GM23338 (cell line): Measurements from ENCODE around the gene CRADD. TPM values are rescaled to one million over a fixed set of nuclear protein-coding genes. Genes with fewer than 3 reads are reported as not detected.

Experiments
- ATAC-seq: fragments of 200-7000 bp; cut with Tn5 transposase; 3 replicates; pipeline ENCODE4 v1.9.1; 2020
- DNase-seq: peaks from one replicate; pipeline ENCODE4 v3.0.0-alpha.2; 2015; ENCODE audit warnings: low spot score
- H2AFZ ChIP-seq: fragments of 200-600 bp; sonication (generic); 2 replicates; pipeline ENCODE4 v1.8.0; 2016; ENCODE audit warnings: antibody characterized with exemption, mild to moderate bottlenecking, moderate library complexity
- H3F3A ChIP-seq: fragments of 200-600 bp; sonication (generic); replicated peaks from 2 replicates; pipeline ENCODE4 v1.8.0; 2017; ENCODE audit warnings: antibody characterized with exemption, mixed run types, low read depth
- H3K27ac ChIP-seq: fragments of 200-600 bp; sonication (generic); 2 replicates; pipeline ENCODE4 v1.6.1; 2016; ENCODE audit warnings: low read depth
- H3K27me3 ChIP-seq: fragments of 200-600 bp; sonication (generic); 2 replicates; pipeline ENCODE4 v1.8.0; 2016; ENCODE audit warnings: mild to moderate bottlenecking, mixed run types, moderate library complexity; ENCODE audit not compliant: insufficient read depth
- H3K36me3 ChIP-seq: fragments of 200-600 bp; sonication (generic); 2 replicates; pipeline ENCODE4 v1.8.0; 2016; ENCODE audit warnings: mild to moderate bottlenecking; ENCODE audit not compliant: insufficient read depth
- H3K4me1 ChIP-seq: fragments of 200-600 bp; sonication (generic); 2 replicates; pipeline ENCODE4 v1.8.0; 2016; ENCODE audit warnings: mild to moderate bottlenecking, moderate library complexity; ENCODE audit not compliant: insufficient read depth
- H3K4me2 ChIP-seq: fragments of 200-600 bp; sonication (generic); 2 replicates; pipeline ENCODE4 v1.7.1; 2017; ENCODE audit warnings: mixed run types
- H3K4me3 ChIP-seq: fragments of 200-600 bp; sonication (generic); 2 replicates; pipeline ENCODE4 v1.6.1; 2016; ENCODE audit warnings: mixed run types
- H3K79me2 ChIP-seq: fragments of 200-600 bp; sonication (generic); replicated peaks from 2 replicates; pipeline ENCODE4 v1.8.0; 2017; ENCODE audit warnings: mild to moderate bottlenecking; ENCODE audit not compliant: insufficient read depth
- H3K9me2 ChIP-seq: fragments of 200-600 bp; sonication (generic); 2 replicates; pipeline ENCODE4 v1.8.0; 2017; ENCODE audit not compliant: insufficient read depth
- H4K20me1 ChIP-seq: fragments of 200-600 bp; sonication (generic); replicated peaks from 2 replicates; pipeline ENCODE4 v1.8.0; 2017; ENCODE audit warnings: mild to moderate bottlenecking; ENCODE audit not compliant: insufficient read depth
- H3K27ac Mint-ChIP-seq: 2 replicates; pipeline ENCODE4 v1.8.0; 2020; ENCODE audit warnings: inconsistent platforms, mild to moderate bottlenecking, moderate library complexity, mixed read lengths
- H3K27me3 Mint-ChIP-seq: 3 replicates; pipeline ENCODE4 v1.8.0; 2022; ENCODE audit warnings: low read depth, mild to moderate bottlenecking, moderate library complexity, mixed read lengths, inconsistent platforms; ENCODE audit not compliant: insufficient read depth, poor library complexity
- H3K36me3 Mint-ChIP-seq: 3 replicates; pipeline ENCODE4 v1.8.0; 2021; ENCODE audit warnings: low read depth, mild to moderate bottlenecking, inconsistent platforms, moderate library complexity, mixed read lengths
- H3K4me1 Mint-ChIP-seq: 3 replicates; pipeline ENCODE4 v1.8.0; 2020; ENCODE audit warnings: mild to moderate bottlenecking, inconsistent platforms, mixed read lengths
- H3K4me3 Mint-ChIP-seq: 3 replicates; pipeline ENCODE4 v1.8.0; 2021; ENCODE audit warnings: moderate library complexity, mild to moderate bottlenecking, inconsistent platforms, mixed read lengths
- H3K9me3 Mint-ChIP-seq: 3 replicates; pipeline ENCODE4 v1.8.0; 2020; ENCODE audit warnings: moderate library complexity, mild to moderate bottlenecking, inconsistent platforms, mixed read lengths
- CREB1 ChIP-seq: fragments of 250-450 bp; sonication (Bioruptor Pico); IDR thresholded peaks from 2 replicates; pipeline ENCODE4 v1.5.0; 2020; ENCODE audit warnings: low read depth, mild to moderate bottlenecking, moderate library complexity
- CTCF ChIP-seq, 2 experiments: fragments of 200-600 bp in 1 of 2; sonication (generic) in 1 of 2; conservative IDR thresholded peaks; 2 replicates each; pipeline versions ENCODE4 v1.5.1 to v1.6.1; 2016 to 2017; ENCODE audit warnings: antibody characterized with exemption in 2 of 2, low read depth in 2 of 2, mild to moderate bottlenecking in 2 of 2, moderate library complexity in 1 of 2
- ETS1 ChIP-seq: IDR thresholded peaks from 2 replicates; pipeline ENCODE4 v1.6.1; 2016; ENCODE audit warnings: antibody characterized with exemption
- EZH2 ChIP-seq: fragments of 200-600 bp; sonication (generic); IDR thresholded peaks from one replicate; pipeline ENCODE4 v1.8.0; 2017; ENCODE audit warnings: antibody characterized with exemption, mild to moderate bottlenecking, low read depth; ENCODE audit not compliant: unreplicated experiment
- EZH2phosphoT487 ChIP-seq: fragments of 200-600 bp; sonication (generic); IDR thresholded peaks from one replicate; pipeline ENCODE4 v1.8.1; 2018; ENCODE audit warnings: antibody characterized with exemption; ENCODE audit not compliant: unreplicated experiment
- JUNB ChIP-seq: IDR thresholded peaks from one replicate; pipeline ENCODE4 v1.6.1; 2016; ENCODE audit warnings: antibody characterized with exemption; ENCODE audit not compliant: unreplicated experiment
- NANOG ChIP-seq: IDR thresholded peaks from 2 replicates; pipeline ENCODE4 v1.6.1; 2016; ENCODE audit warnings: antibody characterized with exemption, borderline replicate concordance
- POLR2AphosphoS5 ChIP-seq: IDR thresholded peaks from 2 replicates; pipeline ENCODE4 v1.6.1; 2016; ENCODE audit warnings: antibody characterized with exemption, low read depth
- REST ChIP-seq: IDR thresholded peaks from one replicate; pipeline ENCODE4 v1.6.1; 2018; ENCODE audit warnings: antibody characterized with exemption; ENCODE audit not compliant: unreplicated experiment
- STAT1 ChIP-seq: IDR thresholded peaks from one replicate; pipeline ENCODE4 v1.6.1; 2016; ENCODE audit warnings: antibody characterized with exemption; ENCODE audit not compliant: unreplicated experiment
- ZNF114 ChIP-seq: fragments of 250-450 bp; sonication (Bioruptor Pico); IDR thresholded peaks from 2 replicates; pipeline ENCODE4 v1.5.0; 2020; ENCODE audit warnings: mild to moderate bottlenecking, moderate library complexity
- ZNF331 ChIP-seq: fragments of 250-450 bp; sonication (Bioruptor Pico); IDR thresholded peaks from 2 replicates; pipeline ENCODE4 v1.5.0; 2020; ENCODE audit warnings: low read depth, mild to moderate bottlenecking, moderate library complexity
- polyA plus RNA-seq: library from polyadenylated mRNA; unstranded; fragments of >200 nt; fragmentation: Nextera tagmentation; extraction: Ambion mirVana; gene quantifications from 2 replicates; pipeline ENCODE4 v1.2.1, GENCODE V29; 2016
- total RNA-seq: library from RNA; depleted of rRNA; stranded (reverse); fragments of >200 nt; shearing (Covaris generic); gene quantifications from 2 replicates; pipeline ENCODE4 v1.2.3, GENCODE V29; 2014

Gene CRADD
- total and polyA plus RNA-seq, 2 experiments from 2014 or later, result 6.3 to 27.9 TPM

- TF ChIP-seq REST, result no peak
- no peak for TF ChIP-seq POLR2AphosphoS5
- TF ChIP-seq ETS1, result no peak
- TF ChIP-seq EZH2, result no peak
- TF ChIP-seq EZH2phosphoT487, result no peak
- TF ChIP-seq NANOG, result no peak
- no peak for TF ChIP-seq CREB1
- TF ChIP-seq STAT1, result no peak
- no peak for TF ChIP-seq CTCF (conservative IDR thresholded peaks at IDR 0.05; ENCODE audit: low read depth in 2 of 2)
- no peak for TF ChIP-seq ZNF331 (CRISPR knock-in tag)
These were observed 2.2 kb downstream of the CRADD start (continued) for GRCh38 chr12:93679308-93679925.

GRCh38 chr12:93680006-93680405 lies 2.8 kb downstream of the CRADD start:
- Histone ChIP-seq H3K4me3 (no peak overlapping the region), H3K4me2 (no peak overlapping the region), H4K20me1 (no peaks in the 10 kb centered on the region), H3K9me2 (peaks cover 7% of the 10 kb centered on the region; the same call in 1 of the 2 replicates), H3K27me3 (no peaks in the 10 kb centered on the region), H3K4me1 (peaks cover 21% of the 10 kb centered on the region), H3K27ac (no peak overlapping the region), H2AFZ (no peak overlapping the region), H3K79me2 (no peaks in the 10 kb centered on the region), H3K36me3 (no peaks in the 10 kb centered on the region), H3F3A (0 out of 2 replicates have a peak, but pooled peaks cover 3% of the 10 kb centered on the region)
- no peak for DNase-seq
- Mint-ChIP-seq H3K27ac (no peak overlapping the region), H3K36me3 (0 out of 3 replicates have a peak, but pooled peaks cover 2% of the 10 kb centered on the region), H3K9me3 (no peaks in the 10 kb centered on the region), H3K27me3 (peaks cover 7% of the 10 kb centered on the region), H3K4me1 (peaks cover 54% of the 10 kb centered on the region), H3K4me3 (no peak overlapping the region)
- ATAC-seq, result no peak
- TF ChIP-seq ZNF114 (CRISPR knock-in tag) (no peak), CREB1 (no peak), CTCF (conservative IDR thresholded peaks at IDR 0.05; ENCODE audit: low read depth in 2 of 2) (no peak), ETS1 (no peak), POLR2AphosphoS5 (no peak), EZH2 (no peak), REST (no peak), ZNF331 (CRISPR knock-in tag) (no peak), NANOG (no peak), JUNB (no peak)
